Gastrocnemius medialis (tissue), 4 donors: ENCODE data around the gene NLGN3. TPM values are rescaled to one million over a fixed set of nuclear protein-coding genes. Genes with fewer than 3 reads are reported as not detected.

Experiments
- ATAC-seq, 2 donors: fragments of 150-250 bp; one replicate each; pipeline ENCODE4 v1.9.1; 2016
- DNase-seq, 2 donors: peaks; one replicate each; pipeline ENCODE4 v3.0.0-alpha.2; 2019
- H3K27ac ChIP-seq, 4 donors: fragments of 200-600 bp; sonication (generic); 1 replicate in 1 of 4; 2 replicates in 3 of 4; pipeline ENCODE4 v1.5.1; 2016 to 2018; ENCODE audit warnings: mild to moderate bottlenecking in 2 of 4, moderate library complexity in 1 of 4
- H3K27me3 ChIP-seq, 3 donors: fragments of 200-600 bp; sonication (generic) in 2 of 3; 1 replicate in 1 of 3; 2 replicates in 2 of 3; pipeline versions ENCODE4 v1.5.1 to v1.6.0; 2016 to 2019; ENCODE audit warnings: mild to moderate bottlenecking in 1 of 3, moderate library complexity in 1 of 3
- H3K36me3 ChIP-seq, 2 donors: fragments of 200-600 bp; sonication (generic) in 1 of 2; one replicate each; pipeline ENCODE4 v1.5.1; 2017 to 2018
- H3K4me1 ChIP-seq, 2 donors: fragments of 200-600 bp; sonication (generic) in 1 of 2; one replicate each; pipeline ENCODE4 v1.5.1; 2016 to 2017; ENCODE audit warnings: mild to moderate bottlenecking in 2 of 2
- H3K4me3 ChIP-seq, 4 donors: fragments of 200-600 bp; sonication (generic) in 3 of 4; 1 replicate in 1 of 4; 2 replicates in 3 of 4; pipeline ENCODE4 v1.5.1; 2016 to 2019; ENCODE audit warnings: mild to moderate bottlenecking in 2 of 4
- H3K9me3 ChIP-seq, 3 donors: fragments of 200-600 bp; sonication (generic) in 2 of 3; 1 replicate in 1 of 3; 2 replicates in 2 of 3; pipeline ENCODE4 v1.5.1; 2016 to 2019
- CTCF ChIP-seq, 5 experiments: fragments of 450-650 bp in 3 of 5; fragments of 200-600 bp in 2 of 5; sonication (generic) in 2 of 5; IDR thresholded peaks in 4 of 5; conservative IDR thresholded peaks in 1 of 5; 1 replicate in 4 of 5; 2 replicates in 1 of 5; pipeline ENCODE4 v1.5.1; 2016 to 2019; ENCODE audit warnings: antibody characterized with exemption in 5 of 5, mild to moderate bottlenecking in 3 of 5, moderate library complexity in 3 of 5
- POLR2A ChIP-seq, 2 donors: fragments of 450-650 bp; IDR thresholded peaks; one replicate each; pipeline ENCODE4 v1.6.1; 2017; ENCODE audit warnings: antibody characterized with exemption in 2 of 2, mild to moderate bottlenecking in 2 of 2, moderate library complexity in 2 of 2
- in situ Hi-C, 4 donors: fragments of 200-750 bp; cut with MboI; loops; one replicate each; pipeline versions ENCODE4 v1.15.0 to v1.8.0; 2017; ENCODE audit warnings: low sequenced_read_pairs in 4 of 4
- intact Hi-C: fragments of 100-400 bp; cut with DNase I; formaldehyde crosslinking; loops from one replicate; pipeline ENCODE4 v1.15.1; 2023; ENCODE audit warnings: low total_unique reads
- total RNA-seq, 4 donors: library from RNA; depleted of rRNA; stranded (reverse); fragments of >200 nt; gene quantifications; one replicate each; pipeline versions ENCODE4 v1.1.0 to v1.2.3, GENCODE V29; 2016

The NLGN3 gene
- total RNA-seq, 4 donors from 2014 or later: 0.31 to 0.39 (median 0.31) TPM; not detected in 1

GRCh38 chrX:71107245-71107644 is 37.4 kb upstream of the NLGN3 start:
- H3K4me1 ChIP-seq: no peaks in the 10 kb centered on the region
- no peak for DNase-seq
- H3K36me3 ChIP-seq: no peaks in the 10 kb centered on the region
- H3K9me3 ChIP-seq: no peaks in the 10 kb centered on the region
- H3K4me3 ChIP-seq: no peak overlapping the region
- in situ Hi-C loops (no loop called here), intact Hi-C loops (no loop called here)
- H3K27ac ChIP-seq: no peak overlapping the region
- no peak for ATAC-seq
- H3K27me3 ChIP-seq: no peaks in the 10 kb centered on the region
- TF ChIP-seq CTCF (IDR thresholded peaks at IDR 0.05 in 4 of 5, conservative IDR thresholded peaks at IDR 0.05 in 1 of 5): no peak
- no peak for TF ChIP-seq POLR2A (IDR thresholded peaks at IDR 0.05)

GRCh38 chrX:71107762-71108360 is 36.8 kb upstream of the NLGN3 start:
- Histone ChIP-seq H3K27ac (no peak overlapping the region), H3K4me3 (no peak overlapping the region), H3K36me3 (no peaks in the 10 kb centered on the region), H3K27me3 (no peaks in the 10 kb centered on the region), H3K4me1 (no peaks in the 10 kb centered on the region), H3K9me3 (no peaks in the 10 kb centered on the region)
- in situ Hi-C loops (no loop called here), intact Hi-C loops (no loop called here)
- no peak for DNase-seq
- TF ChIP-seq POLR2A (IDR thresholded peaks at IDR 0.05) (no peak), CTCF (IDR thresholded peaks at IDR 0.05 in 4 of 5, conservative IDR thresholded peaks at IDR 0.05 in 1 of 5) (no peak)
- no peak for ATAC-seq

- intact Hi-C loops (no loop called here), in situ Hi-C loops (no loop called here)
- H3K4me3 ChIP-seq: no peak overlapping the region
- no peak overlapping the region for H3K27ac ChIP-seq
- no peaks in the 10 kb centered on the region for H3K27me3 ChIP-seq
- TF ChIP-seq CTCF (IDR thresholded peaks at IDR 0.05 in 4 of 5, conservative IDR thresholded peaks at IDR 0.05 in 1 of 5): no peak
- no peak for TF ChIP-seq POLR2A (IDR thresholded peaks at IDR 0.05)
- DNase-seq: no peak
- no peak for ATAC-seq
- no peaks in the 10 kb centered on the region for H3K9me3 ChIP-seq
- H3K4me1 ChIP-seq: no peaks in the 10 kb centered on the region
- H3K36me3 ChIP-seq: no peaks in the 10 kb centered on the region
Measured at GRCh38 chrX:71109051-71109450, 35.6 kb upstream of the NLGN3 start.

GRCh38 chrX:71111141-71111843 is 33.3 kb upstream of the NLGN3 start, which contains the start of gene IL2RG:
TSS of gene IL2RG (minus strand) at chrX:71111577. CDS start at chrX:71111539, 38 bp downstream.
- Histone ChIP-seq H3K9me3 (no peaks in the 10 kb centered on the region), H3K27ac (peak within 1 kb of the TSS in 1 of 4 donors; percentile 18), H3K4me3 (no peak within 1 kb of the TSS), H3K4me1 (no peaks in the 10 kb centered on the region), H3K27me3 (no peaks in the 10 kb centered on the region), H3K36me3 (no peaks in the 10 kb centered on the region)
- no peak for DNase-seq
- TF ChIP-seq POLR2A (IDR thresholded peaks at IDR 0.05) (no peak), CTCF (IDR thresholded peaks at IDR 0.05 in 4 of 5, conservative IDR thresholded peaks at IDR 0.05 in 1 of 5) (no peak)
- ATAC-seq: no peak
- in situ Hi-C loops (no loop called here), intact Hi-C loops (no loop called here)
